ENCODE data around the gene DNAH11. TPM values are rescaled to one million over a fixed set of nuclear protein-coding genes. Genes with fewer than 3 reads are reported as not detected.

The DNAH11 gene
- total RNA-seq, 1 experiment from 2014 or later: 2.0 TPM

DNA sequence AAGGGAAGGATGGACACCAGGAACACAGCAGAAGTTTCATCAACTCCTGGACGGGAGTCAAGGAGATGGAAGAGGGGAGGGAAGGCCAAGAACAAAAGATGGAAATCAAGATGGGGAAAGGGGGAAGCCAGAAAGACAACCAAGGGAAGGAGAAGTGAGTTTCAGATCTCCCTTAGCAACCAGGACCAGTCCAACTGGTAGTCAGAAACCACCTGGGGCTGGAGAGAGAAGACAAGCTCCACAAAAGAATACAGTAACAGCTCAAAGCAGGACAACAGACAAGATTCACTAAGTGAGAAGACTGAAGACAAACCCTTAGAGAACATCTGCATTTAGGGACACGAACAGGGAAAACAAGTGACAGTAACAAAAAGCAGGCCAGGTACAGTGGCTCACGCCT lies 372.3 kb downstream of the DNAH11 start:
- BruUV-seq (replicated peaks): no TSS peak
- POLR2A ChIA-PET: no interaction called here

DNA sequence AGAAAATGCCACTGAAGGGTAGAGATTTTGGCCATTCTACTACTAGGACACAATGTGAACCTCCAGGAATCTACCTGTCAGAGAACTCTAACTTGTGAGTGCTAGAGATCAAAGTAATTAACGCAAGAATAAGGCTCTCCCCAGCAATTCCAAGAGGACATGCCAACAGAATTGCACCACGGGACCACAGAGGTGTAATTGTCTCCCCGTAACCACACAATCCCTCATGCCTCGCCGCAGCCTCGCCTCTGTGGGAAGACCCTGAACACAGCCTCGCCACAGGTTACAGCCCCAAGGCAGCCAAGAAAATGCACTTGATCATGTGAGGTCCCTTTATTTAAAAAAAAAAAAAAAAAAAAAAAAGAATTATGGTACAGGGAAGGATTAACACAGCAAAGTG lies 373.3 kb downstream of the DNAH11 start:
- Histone ChIP-seq H3K4me3 (ENCODE audit: low read depth, low read length) (no peak overlapping the region), H3K27me3 (replicated peaks; ENCODE audit: control insufficient read depth, insufficient read depth, low read length) (no peaks in the 10 kb centered on the region), H3K9me3 (no peaks in the 10 kb centered on the region), H3K4me1 (no peaks in the 10 kb centered on the region), H3K36me3 (ENCODE audit: control insufficient read depth, insufficient read depth, low read length) (no peaks in the 10 kb centered on the region)
- Mint-ChIP-seq H3K36me3 (ENCODE audit: insufficient read depth, unreplicated experiment) (no peaks in the 10 kb centered on the region), H3K9me3 (ENCODE audit: unreplicated experiment) (no peaks in the 10 kb centered on the region), H3K27me3 (ENCODE audit: insufficient read depth, unreplicated experiment) (peaks cover 4% of the 10 kb centered on the region), H3K4me1 (ENCODE audit: low read depth, unreplicated experiment) (no peaks in the 10 kb centered on the region), H3K4me3 (ENCODE audit: unreplicated experiment) (no peak overlapping the region), H3K27ac (ENCODE audit: unreplicated experiment) (no peak overlapping the region)
- no TSS peak for BruUV-seq (replicated peaks)
- no peak for DNase-seq
- ChIA-PET POLR2A (no interaction called here), CTCF (no interaction called here)
- intact Hi-C loops (cut with micrococcal nuclease; ENCODE audit: unreplicated experiment): no loop called here
- TF ChIP-seq, protein P1, sequence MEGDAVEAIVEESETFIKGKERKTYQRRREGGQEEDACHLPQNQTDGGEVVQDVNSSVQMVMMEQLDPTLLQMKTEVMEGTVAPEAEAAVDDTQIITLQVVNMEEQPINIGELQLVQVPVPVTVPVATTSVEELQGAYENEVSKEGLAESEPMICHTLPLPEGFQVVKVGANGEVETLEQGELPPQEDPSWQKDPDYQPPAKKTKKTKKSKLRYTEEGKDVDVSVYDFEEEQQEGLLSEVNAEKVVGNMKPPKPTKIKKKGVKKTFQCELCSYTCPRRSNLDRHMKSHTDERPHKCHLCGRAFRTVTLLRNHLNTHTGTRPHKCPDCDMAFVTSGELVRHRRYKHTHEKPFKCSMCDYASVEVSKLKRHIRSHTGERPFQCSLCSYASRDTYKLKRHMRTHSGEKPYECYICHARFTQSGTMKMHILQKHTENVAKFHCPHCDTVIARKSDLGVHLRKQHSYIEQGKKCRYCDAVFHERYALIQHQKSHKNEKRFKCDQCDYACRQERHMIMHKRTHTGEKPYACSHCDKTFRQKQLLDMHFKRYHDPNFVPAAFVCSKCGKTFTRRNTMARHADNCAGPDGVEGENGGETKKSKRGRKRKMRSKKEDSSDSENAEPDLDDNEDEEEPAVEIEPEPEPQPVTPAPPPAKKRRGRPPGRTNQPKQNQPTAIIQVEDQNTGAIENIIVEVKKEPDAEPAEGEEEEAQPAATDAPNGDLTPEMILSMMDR (IDR thresholded peaks at IDR 0.05; ENCODE audit: insufficient read depth in 1 of 2, low read depth in 1 of 2, low read length in 1 of 2, severe bottlenecking in 1 of 2, unreplicated experiment in 1 of 2): no peak

More for the DNA sequence above, 372.3 kb downstream of the DNAH11 start:
- Histone ChIP-seq H3K27me3 (replicated peaks; ENCODE audit: control insufficient read depth, insufficient read depth, low read length) (no peaks in the 10 kb centered on the region), H3K4me3 (ENCODE audit: low read depth, low read length) (no peak overlapping the region), H3K36me3 (ENCODE audit: control insufficient read depth, insufficient read depth, low read length) (no peaks in the 10 kb centered on the region), H3K4me1 (no peaks in the 10 kb centered on the region), H3K9me3 (no peaks in the 10 kb centered on the region)
- H3K27me3 Mint-ChIP-seq (ENCODE audit: insufficient read depth, unreplicated experiment): peaks cover 4% of the 10 kb centered on the region
- TF ChIP-seq, protein P1 (IDR thresholded peaks at IDR 0.05; ENCODE audit: insufficient read depth in 1 of 2, low read depth in 1 of 2, low read length in 1 of 2, severe bottlenecking in 1 of 2, unreplicated experiment in 1 of 2): no peak
- no peak overlapping the region for H3K4me3 Mint-ChIP-seq (ENCODE audit: unreplicated experiment)
- no peaks in the 10 kb centered on the region for H3K9me3 Mint-ChIP-seq (ENCODE audit: unreplicated experiment)
- H3K27ac Mint-ChIP-seq (ENCODE audit: unreplicated experiment): no peak overlapping the region
- intact Hi-C loops (cut with micrococcal nuclease; ENCODE audit: unreplicated experiment): no loop called here
- CTCF ChIA-PET: interaction anchor here (0.7 kb wide), 1 partner anchor 8 kb away, joined by 4 read pairs; no protein-coding TSS in a partner anchor
- H3K4me1 Mint-ChIP-seq (ENCODE audit: low read depth, unreplicated experiment): no peaks in the 10 kb centered on the region
- DNase-seq: no peak
- no peaks in the 10 kb centered on the region for H3K36me3 Mint-ChIP-seq (ENCODE audit: insufficient read depth, unreplicated experiment)

DNA sequence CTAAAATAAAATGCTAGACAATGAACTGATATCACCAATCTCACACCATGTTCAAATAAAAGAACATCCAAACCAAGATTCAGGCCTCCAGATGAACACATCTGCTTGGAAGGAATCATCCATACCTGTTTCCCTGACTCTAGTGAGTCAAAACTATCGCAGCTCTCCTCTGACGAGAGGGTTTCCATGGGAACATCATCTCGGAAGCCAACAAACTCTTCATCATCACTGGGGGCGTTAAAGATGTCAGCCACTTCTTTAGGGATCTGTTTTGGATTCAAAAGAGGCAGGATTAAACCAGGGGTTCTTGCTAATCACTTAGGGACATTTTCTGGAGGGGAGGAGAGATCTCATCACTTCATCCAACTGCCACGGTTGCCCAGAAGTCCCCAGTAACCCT lies 373.8 kb downstream of the DNAH11 start:
- H3K36me3 ChIP-seq (ENCODE audit: control insufficient read depth, insufficient read depth, low read length): no peaks in the 10 kb centered on the region
- H3K36me3 Mint-ChIP-seq (ENCODE audit: insufficient read depth, unreplicated experiment): no peaks in the 10 kb centered on the region
- no peaks in the 10 kb centered on the region for H3K4me1 ChIP-seq
- no peaks in the 10 kb centered on the region for H3K9me3 Mint-ChIP-seq (ENCODE audit: unreplicated experiment)
- TF ChIP-seq, protein P1 (IDR thresholded peaks at IDR 0.05; ENCODE audit: insufficient read depth in 1 of 2, low read depth in 1 of 2, low read length in 1 of 2, severe bottlenecking in 1 of 2, unreplicated experiment in 1 of 2): no peak
- H3K9me3 ChIP-seq: no peaks in the 10 kb centered on the region
- DNase-seq: no peak
- H3K27ac Mint-ChIP-seq (ENCODE audit: unreplicated experiment): no peak overlapping the region
- H3K4me1 Mint-ChIP-seq (ENCODE audit: low read depth, unreplicated experiment): no peaks in the 10 kb centered on the region
- H3K4me3 ChIP-seq (ENCODE audit: low read depth, low read length): no peak overlapping the region
- peaks cover 4% of the 10 kb centered on the region for H3K27me3 Mint-ChIP-seq (ENCODE audit: insufficient read depth, unreplicated experiment)
- no peaks in the 10 kb centered on the region for H3K27me3 ChIP-seq (replicated peaks; ENCODE audit: control insufficient read depth, insufficient read depth, low read length)
- ChIA-PET POLR2A (no interaction called here), CTCF (no interaction called here)
- no peak overlapping the region for H3K4me3 Mint-ChIP-seq (ENCODE audit: unreplicated experiment)
- intact Hi-C loops (cut with micrococcal nuclease; ENCODE audit: unreplicated experiment): no loop called here
- no TSS peak for BruUV-seq (replicated peaks)

Data from Caco-2 (cell line).